ENCODE data around the gene TGDS.
A peak's percentile ranks its signal among the peaks of the same experiment; 100 is the strongest.

TGDS gene

DNA sequence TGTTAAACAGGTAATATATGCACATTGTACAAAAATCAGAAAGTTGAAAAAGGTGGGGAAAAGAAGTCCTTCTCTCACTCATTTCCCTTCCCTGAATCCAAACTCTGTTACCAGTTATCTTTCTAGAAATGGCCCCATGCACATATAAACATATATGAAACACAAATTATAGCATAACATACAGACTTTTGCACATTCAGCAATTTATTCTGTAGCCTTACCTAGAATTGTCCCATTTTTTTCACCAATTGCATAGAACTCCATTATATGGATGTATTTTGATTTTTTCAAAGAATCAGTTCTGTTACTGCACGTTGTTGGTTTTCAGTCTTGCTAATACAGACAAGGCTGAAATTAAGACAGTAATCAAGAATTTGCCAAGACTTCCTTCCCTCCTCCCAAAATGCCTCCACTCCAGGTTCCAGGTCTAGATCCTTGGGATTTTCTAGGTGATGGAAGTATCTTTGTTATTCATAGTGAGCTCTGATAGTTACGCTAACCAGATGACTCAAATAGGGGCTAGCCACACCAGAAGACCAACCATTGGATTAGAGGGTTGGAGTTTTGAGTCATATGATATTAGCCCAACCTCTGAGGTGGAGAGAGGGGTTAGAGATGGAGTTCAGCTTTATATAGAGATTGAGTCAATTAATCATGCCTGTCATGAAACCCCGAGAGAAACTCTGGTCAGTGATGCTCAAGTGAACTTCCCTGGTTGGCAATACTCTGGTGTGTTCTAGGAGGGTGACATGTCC lies 36.5 kb upstream of the TGDS start:
- TF ChIP-seq CTCF (IDR thresholded peaks at IDR 0.05; ENCODE audit: low read depth, low read length) = no peak
- Histone ChIP-seq H3K27me3 (no peaks in the 10 kb centered on the region), H3K36me3 (no peaks in the 10 kb centered on the region), H3K4me3 (ENCODE audit: low read depth, low read length) (no peak overlapping the region), H3K9me3 (no peaks in the 10 kb centered on the region), H3K4me1 (no peaks in the 10 kb centered on the region)
- no peak for DNase-seq

GRCh38 chr13:94630858-94631257 lies 34.9 kb upstream of the TGDS start:
- Histone ChIP-seq H3K9me3 (no peaks in the 10 kb centered on the region), H3K27me3 (no peaks in the 10 kb centered on the region), H3K36me3 (no peaks in the 10 kb centered on the region; the same call in 1 of the 2 replicates), H3K4me1 (no peaks in the 10 kb centered on the region), H3K4me3 (ENCODE audit: low read depth, low read length) (no peak overlapping the region)
- no peak for TF ChIP-seq CTCF (IDR thresholded peaks at IDR 0.05; ENCODE audit: low read depth, low read length)
- DNase-seq = no peak

DNA sequence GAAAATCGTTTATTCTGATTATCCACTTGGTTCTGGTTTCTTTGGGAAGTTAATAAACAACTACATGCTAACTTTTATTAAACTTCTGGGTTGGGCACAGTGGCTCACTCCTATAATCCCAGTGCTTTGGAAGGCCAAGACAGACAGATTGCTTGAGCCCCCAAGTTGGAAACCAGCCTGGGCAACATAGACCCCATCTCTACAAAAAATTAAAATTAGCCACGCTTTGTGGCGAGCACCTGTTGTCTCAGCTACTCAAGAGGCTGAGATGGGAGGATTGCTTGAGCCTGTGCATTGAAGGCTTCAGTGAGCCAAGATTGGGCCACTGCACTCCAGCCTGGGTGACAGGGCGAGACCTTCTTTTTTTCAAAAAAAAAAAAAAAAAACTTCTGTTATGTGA lies 27.4 kb upstream of the TGDS start:
- TF ChIP-seq CTCF (IDR thresholded peaks at IDR 0.05; ENCODE audit: low read depth, low read length) = no peak
- Histone ChIP-seq H3K27me3 (no peaks in the 10 kb centered on the region), H3K9me3 (no peaks in the 10 kb centered on the region), H3K4me3 (ENCODE audit: low read depth, low read length) (no peak overlapping the region), H3K4me1 (no peaks in the 10 kb centered on the region), H3K36me3 (peaks cover 6% of the 10 kb centered on the region)
- no peak for DNase-seq

DNA sequence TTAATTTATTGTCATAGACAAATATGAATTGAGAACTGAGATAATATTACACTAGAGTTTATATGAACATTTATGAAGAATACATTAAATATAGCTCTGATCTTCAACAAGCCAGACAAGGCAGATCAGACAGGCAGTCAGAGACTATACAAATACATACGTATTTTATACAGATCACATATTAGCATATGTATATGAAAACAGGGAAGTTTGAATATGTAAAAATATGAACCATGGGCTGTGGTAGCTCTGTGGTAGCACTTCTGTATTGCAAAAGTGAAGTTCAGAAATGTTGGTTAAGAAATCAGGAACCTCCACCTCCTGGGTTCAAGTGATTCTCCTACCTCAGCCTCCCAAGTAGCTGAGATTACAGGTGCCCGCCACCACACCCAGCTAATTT lies 26.4 kb upstream of the TGDS start:
- DNase-seq = no peak
- no peaks in the 10 kb centered on the region for H3K9me3 ChIP-seq
- no peak for TF ChIP-seq CTCF (IDR thresholded peaks at IDR 0.05; ENCODE audit: low read depth, low read length)

DNA sequence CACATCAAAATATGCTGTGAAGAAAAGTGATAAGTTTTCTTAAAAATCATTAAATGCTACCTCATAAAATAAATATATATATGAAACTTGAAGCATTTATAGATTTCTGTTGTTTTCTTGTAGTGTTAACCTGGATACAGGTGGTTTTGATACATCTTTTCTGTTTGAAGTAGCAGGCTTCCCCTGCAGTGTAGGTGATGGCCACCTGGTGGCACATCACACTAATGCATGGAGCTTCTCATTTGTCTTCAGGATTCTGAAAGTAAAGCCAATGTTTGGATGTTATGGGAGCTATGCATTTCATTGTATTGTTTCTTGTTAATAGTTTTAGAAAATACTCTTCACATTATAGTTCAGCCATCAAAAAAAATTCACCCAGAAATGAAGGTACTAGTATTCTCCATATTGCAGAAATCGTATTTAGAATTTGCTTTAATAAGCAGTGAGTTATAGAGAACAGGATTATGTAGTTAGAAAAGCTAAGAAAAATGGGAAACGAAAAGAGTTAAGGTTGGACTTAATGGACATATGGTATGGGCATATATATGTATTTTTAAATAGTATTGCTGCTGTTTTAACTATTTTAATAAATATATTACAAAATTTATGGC lies 24.4 kb upstream of the TGDS start:
- peaks cover 6% of the 10 kb centered on the region for H3K36me3 ChIP-seq
- peak; percentile 85 for TF ChIP-seq CTCF (IDR thresholded peaks at IDR 0.05; ENCODE audit: low read depth, low read length)
- H3K4me1 ChIP-seq = no peaks in the 10 kb centered on the region
- H3K4me3 ChIP-seq (ENCODE audit: low read depth, low read length) = no peak overlapping the region
- DNase-seq = peak; percentile 40
- H3K9me3 ChIP-seq = no peaks in the 10 kb centered on the region
- H3K27me3 ChIP-seq = no peaks in the 10 kb centered on the region

More for the DNA sequence above, 26.4 kb upstream of the TGDS start:
- peaks cover 6% of the 10 kb centered on the region for H3K36me3 ChIP-seq
- H3K4me1 ChIP-seq = no peaks in the 10 kb centered on the region
- H3K4me3 ChIP-seq (ENCODE audit: low read depth, low read length) = no peak overlapping the region
- no peaks in the 10 kb centered on the region for H3K27me3 ChIP-seq

GRCh38 chr13:94617389-94618000 lies 21.5 kb upstream of the TGDS start:
- DNase-seq = peak; percentile 29
- Histone ChIP-seq H3K36me3 (peaks cover 7% of the 10 kb centered on the region), H3K4me1 (no peaks in the 10 kb centered on the region), H3K4me3 (ENCODE audit: low read depth, low read length) (no peak overlapping the region), H3K9me3 (no peaks in the 10 kb centered on the region), H3K27me3 (no peaks in the 10 kb centered on the region)
- TF ChIP-seq CTCF (IDR thresholded peaks at IDR 0.05; ENCODE audit: low read depth, low read length) = peak; percentile 72

Data from BE2C (cell line).